Activated T-helper 1 cell treated with anti-CD3 and anti-CD28 coated beads, Interleukin-2, amount 50 U/mL, for 16 hours (primary cell): Measurements from ENCODE around the gene ABR.
"Not testable (repeated sequence)": the region's sequence is repeated elsewhere in the genome, so short reads cannot be mapped to it uniquely, and the experiment has no call there.

Source experiments
- DNase-seq, 2 donors: peaks; one replicate each; pipeline ENCODE4 v3.0.0-alpha.2; 2020; ENCODE audit warnings: low read depth in 1 of 2, low spot score in 1 of 2

The ABR gene

DNA sequence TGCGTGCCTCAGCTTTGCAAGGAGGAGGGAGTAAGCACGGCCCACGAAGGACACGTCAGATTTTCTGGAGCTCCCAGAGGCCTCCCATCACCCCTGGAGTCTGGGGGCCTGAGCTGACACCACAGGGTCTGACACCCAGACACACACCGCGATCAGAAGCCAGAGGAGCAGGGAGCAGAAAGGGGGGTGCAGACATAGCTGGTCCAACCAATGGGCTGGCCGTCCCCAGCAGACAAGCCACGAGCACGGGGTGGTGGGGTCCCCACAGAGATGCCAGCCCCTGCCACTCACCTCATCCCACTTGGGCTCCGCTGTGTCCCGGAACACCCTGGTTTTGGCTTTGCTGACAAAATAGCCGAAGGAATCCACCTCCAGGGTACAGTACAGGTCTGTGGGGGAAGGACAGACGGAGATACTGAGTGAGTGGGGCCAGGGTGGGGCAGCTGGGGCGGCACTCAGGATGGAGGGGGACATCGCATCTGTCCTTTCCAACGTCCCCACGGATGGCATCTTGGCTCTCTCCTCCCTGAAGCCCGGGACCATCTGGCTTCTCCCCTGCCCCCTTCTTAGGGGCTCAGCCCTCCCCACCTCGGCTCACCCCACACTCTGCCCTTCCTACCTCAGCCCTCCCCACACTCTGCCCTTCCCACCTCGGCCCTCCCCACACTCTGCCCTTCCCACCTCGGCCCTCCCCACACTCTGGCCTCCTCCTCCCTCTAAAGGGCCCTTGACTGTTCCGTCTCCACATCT is 129.4 kb downstream of the ABR start:
- no peak for DNase-seq

GRCh38 chr17:1049446-1050225 is 130.1 kb downstream of the ABR start:
- no peak for DNase-seq

DNA sequence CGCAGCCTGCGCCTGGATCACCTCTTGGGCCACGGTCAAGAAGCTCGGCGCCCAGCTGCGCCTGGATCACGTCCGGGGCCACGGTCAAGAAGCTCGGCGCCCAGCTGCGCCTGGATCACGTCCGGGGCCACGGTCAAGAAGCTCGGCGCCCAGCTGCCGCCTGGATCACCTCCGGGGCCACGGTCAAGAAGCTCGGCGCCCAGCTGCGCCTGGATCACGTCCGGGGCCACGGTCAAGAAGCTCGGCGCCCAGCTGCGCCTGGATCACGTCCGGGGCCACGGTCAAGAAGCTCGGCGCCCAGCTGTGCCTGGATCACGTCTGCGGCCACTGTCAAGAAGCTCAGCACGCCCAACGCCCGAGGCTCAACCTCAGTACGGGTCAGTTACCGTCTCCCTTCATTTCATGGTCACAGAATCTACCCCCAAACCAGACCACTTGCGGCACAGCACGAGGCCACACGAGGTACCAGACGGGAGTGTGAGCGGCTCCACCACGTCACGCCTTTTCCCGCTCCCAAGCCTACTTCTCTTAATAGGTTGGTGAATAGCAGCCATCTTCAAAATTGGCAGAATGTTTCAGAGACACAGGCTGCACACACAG is 131.2 kb downstream of the ABR start:
- not testable (repeated sequence) for DNase-seq

- no peak for DNase-seq
Observed at GRCh38 chr17:1047879-1048470, 131.8 kb downstream of the ABR start.

DNA sequence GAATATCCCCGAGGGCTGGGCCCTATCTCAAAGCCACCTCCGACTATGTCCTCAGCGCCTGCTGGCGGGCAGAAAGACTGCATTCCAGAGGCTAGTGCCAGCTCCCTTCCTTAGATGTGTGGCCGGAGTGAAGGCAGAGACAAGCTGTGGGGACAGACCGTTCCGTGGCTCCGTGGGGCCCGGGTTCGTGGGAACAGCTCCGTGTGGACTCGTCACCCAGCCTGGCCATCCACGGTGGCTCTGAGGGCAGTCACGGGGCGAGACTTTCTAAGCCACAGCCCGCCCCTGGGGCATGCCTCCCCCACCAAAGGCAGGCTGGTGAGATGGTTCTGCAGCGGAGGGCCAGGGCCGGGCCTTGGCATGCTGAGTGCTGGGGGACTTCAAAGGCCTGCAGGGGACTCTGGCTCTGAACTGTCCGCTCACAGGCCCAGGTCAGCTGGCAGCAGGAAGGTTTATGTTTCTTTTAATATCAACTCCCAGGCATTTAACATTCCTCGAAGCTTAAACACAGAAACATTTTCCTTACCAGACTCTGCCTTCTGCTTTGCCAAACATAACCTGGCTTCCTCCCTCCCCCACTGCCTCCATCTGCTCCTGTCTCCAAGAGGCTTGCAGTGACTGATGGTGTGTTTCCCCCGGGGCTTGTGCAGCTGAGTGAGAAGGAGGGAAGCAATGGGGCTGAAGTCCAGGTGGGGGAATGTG is 132.5 kb downstream of the ABR start:
- DNase-seq: no peak

- DNase-seq: no peak
Observed at GRCh38 chr17:1045456-1045855, 134.3 kb downstream of the ABR start.

- not testable (repeated sequence) for DNase-seq
Observed at GRCh38 chr17:1044387-1045009, 135.3 kb downstream of the ABR start.

- DNase-seq: no peak
Observed at GRCh38 chr17:1043601-1044251, 136.1 kb downstream of the ABR start.

GRCh38 chr17:1042486-1042885 is 137.3 kb downstream of the ABR start:
- no peak for DNase-seq

DNA sequence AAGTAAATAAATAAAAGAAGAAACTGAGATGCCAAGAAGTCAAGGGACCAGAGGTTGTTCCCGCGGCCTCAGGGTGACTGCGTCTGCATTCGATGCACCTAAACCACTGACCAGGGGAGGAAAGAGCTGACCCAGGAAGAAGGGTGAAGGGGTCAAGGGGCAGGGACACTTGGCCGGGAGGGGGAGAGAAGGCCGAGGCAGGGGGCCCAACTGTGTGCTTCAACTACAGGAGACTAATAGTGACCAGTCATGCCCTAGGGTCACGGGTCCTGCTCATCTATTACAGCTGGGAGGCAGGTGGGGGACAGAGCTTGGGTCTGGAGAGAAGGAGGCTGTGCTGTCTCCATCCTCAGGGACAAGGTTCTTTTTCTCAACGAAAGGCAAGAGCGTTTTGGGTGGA is 138.0 kb downstream of the ABR start:
- DNase-seq: no peak

GRCh38 chr17:1040216-1040600 is 139.6 kb downstream of the ABR start:
- DNase-seq: no peak

DNA sequence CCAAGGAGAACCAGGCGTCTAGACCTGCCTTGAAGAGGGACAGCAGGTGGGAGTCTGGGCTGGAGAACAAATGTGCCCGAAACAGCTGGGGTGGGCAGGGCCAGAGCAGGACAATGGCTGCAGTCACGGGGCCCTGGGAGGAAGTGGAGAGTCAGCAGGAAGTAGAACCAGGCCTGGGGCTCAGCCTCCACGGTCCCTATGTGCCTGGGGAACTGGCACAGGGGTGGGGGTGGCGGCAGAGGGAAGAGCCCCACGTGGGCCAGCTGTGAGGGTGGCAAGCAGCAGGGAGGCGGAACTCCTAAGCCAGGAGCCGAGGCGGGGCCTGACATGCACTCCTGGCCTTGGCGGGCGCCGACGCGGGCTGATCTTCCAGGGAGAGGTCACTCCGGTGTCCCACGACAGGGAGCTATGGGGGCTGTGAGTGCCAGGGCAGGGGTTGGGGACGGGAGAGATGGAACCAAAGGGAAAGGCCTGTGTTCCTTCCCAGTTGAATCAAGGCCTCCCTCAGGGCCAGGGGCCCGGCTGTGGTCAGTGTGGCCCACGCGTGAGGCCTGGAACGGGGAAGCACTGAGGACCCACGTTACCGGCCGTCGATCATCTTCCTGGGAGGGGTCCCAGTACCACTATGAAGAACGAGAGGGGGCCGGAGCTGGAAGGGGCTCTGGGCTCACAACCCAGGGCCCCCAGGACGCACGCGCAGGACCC is 140.1 kb downstream of the ABR start:
- DNase-seq: no peak

DNA sequence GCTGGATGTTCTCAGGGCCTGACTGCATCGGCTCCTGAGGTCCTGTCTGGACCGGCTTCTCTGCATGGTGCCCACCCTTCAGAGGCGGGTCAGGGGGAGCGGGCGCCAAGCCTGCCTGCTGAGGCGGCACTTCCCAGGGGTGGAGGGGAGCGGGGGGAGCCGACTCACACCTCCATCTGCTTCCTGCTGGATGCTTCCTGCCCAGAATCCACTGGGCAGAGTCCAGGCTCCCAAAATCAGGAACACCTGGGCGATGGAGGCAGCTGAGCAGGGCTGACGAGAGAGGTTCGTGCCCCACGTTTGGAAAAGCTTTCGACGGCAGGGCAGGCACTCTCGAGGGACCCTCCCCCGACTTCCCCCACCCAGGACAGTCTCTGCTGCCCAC is 140.7 kb downstream of the ABR start:
- no peak for DNase-seq

DNA sequence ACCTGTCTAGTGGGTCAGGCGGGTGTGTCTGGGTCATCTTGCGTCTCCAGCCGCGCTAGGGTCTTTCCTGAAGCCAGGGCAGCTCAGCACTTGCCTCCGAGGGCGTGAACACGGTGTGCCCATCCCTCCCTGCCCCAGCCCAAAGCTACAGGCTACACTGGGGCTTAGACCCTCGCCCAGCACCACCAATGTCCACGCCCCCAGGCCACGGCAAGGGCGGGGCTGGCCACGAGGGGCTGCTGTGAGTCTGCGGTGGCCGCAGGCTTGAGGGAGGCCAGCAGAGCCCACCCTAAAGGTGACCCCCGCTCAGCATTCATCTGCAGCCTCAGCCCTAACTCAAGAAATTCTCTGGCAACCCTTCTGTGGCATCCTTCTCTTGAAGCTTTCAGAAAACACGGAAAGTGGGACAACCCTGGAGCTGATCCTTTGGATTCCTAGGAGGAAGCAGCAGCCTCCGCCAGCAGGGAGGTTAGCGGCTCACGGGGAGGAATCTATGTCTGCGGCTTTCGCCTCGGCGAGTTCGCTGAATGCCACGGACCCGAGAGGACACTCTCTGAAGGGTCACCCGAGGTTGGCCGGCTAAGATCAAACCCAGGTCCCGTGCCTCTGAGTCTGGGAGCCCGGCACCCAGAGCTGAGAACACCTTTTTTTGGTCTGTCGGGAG is 141.2 kb downstream of the ABR start:
- no peak for DNase-seq

- DNase-seq: no peak
Observed at GRCh38 chr17:1037238-1037879, 142.4 kb downstream of the ABR start.

- no peak for DNase-seq
Observed at GRCh38 chr17:1036845-1037237, 142.9 kb downstream of the ABR start.

DNA sequence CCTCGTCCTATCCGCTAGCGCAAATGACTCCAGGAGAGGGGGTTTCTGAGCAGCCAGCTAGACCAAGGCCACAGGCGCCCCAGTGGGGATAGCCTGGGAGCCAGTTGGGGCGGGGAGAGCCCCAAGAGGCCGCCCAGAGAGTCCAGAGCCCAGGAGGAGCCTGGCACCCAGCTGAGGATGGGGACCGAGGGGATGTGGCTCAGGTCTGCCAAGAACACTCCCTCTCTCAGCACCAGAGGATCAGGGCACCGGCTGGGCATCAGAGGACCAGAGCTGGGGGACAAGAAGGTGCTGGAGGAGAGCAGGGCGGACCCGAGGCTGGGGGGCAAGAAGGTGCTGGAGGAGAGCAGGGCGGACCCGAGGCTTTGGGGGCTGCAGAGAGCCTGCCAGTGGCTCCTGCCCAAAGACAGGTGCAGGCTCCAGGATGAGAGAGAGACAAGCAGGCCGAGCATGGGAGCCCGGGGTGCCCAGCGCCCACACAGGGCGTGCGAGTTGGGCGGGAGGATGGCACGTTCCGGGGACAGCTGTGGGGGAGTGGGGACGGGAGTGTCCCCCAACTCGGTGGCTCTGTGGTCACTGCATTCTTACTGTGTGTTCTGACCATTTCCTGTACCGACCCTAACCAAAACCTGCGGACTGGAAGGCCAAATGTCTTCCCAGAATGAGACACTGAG is 143.5 kb downstream of the ABR start:
- no peak for DNase-seq

DNA sequence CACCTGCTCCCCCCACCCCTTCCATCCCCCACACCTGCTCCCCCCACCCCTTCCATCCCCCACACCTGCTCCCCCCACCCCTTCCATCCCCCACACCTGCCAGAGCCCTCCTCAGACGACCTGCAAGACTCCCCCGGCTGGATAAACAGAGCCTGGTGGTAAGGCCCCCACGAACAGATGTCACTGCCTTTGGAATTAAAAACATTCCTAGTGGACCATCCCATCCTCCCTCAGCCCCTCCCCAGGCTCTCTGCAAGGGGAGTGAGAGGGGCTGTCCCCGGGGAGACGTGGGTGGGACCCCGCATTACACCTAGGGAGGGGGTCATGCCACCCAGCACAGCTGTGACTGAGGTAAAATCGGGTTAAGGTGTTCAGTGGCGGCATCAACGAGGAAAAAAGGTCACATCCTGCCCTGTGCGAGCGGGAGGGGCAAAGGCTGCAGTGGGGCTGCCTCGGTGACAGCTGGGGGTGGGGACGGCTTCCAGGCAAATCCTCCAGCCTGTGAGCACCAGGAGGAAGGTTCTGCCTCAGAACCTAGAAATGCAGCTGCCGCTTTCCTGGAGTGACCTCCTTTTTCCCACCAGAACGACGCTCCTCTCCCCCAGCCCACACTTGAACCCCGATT is 144.1 kb downstream of the ABR start:
- DNase-seq: no peak
